Left cardiac atrium (tissue), 2 donors: Measurements from ENCODE around the gene DNAJB8. TPM values are rescaled to one million over a fixed set of nuclear protein-coding genes. Genes with fewer than 3 reads are reported as not detected.

Source experiments
- total RNA-seq, 2 donors: library from RNA; stranded (reverse); fragmentation: NEBNext Ultra II Directional; extraction: Animal tissue kit (Norgen Biotek cat#: 25700); gene quantifications; one replicate each; pipeline ENCODE4 v1.2.1, GENCODE V29; 2021
- donor health status: DM: no; HTN: yes; CAD: no; lungs with severe emphysema.
- donor health status: DM: yes; HTN: yes; CAD: no.

DNAJB8 gene
- total RNA-seq, 2 donors from 2014 or later = not detected

Other genes with a start within 250 kb of the DNAJB8 start
- gene GATA2, start 26.3 kb upstream of the DNAJB8 start, total RNA-seq = 10 to 100 TPM in 1 of 2 donors, 1 to 10 TPM in 1; 8.9 to 23.8 TPM
- 100 to 1,000 TPM; 139 to 170 TPM for gene RPN1, start 183.9 kb upstream of the DNAJB8 start, total RNA-seq